LoVo (cell line): ENCODE measurements around the gene ARVCF.

Experiments used
- DNase-seq: peaks from one replicate; pipeline ENCODE4 v3.0.0-alpha.2; 2016; ENCODE audit warnings: low spot score

Gene ARVCF

DNA sequence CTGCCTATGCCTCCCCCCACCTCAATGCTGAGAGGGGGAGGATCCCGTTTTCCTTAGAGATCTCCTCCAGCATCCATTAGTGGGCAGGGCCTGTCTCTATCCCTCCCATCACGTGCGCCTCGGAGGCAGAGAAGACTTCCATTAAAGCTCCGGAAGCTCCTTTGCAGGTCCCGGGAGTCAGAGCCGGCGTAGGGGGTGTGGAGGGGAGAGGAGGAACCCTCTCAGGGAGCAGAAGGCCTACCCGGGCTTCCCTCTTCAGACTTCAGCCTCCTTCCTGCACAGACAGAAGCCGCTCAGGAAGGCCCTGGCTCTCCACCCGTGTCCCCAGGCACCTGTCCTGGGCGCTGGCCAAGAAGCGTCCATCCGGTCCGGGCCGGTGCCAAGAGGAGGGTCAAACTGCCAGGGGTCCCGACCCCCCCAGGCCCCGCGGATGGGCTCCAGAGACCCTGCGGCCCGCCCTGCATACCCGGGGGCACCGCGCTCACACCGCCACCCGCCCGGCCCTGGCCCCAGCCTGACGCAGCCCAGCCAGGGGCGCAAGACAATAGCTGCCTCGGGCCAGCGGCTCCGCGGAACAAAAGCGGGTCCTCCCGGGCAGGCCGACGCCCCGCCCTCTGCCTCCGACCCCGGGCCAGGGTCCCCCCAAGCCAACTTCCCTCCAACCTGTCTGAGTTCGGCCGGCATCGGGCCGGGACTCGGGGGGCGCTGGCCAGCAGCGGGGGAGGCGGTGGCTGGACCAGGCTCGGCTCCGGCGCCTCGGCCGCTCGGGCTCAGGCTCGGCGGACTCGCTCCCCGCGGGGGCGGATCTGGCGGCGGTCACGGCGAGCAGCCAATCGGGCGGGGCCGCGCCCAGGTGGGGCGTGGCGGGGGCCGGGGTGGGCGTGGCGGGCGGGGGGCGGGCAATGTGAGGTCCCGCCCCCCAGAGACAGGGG is 29.9 kb downstream of the ARVCF start:
- peak; percentile 69 for DNase-seq

DNA sequence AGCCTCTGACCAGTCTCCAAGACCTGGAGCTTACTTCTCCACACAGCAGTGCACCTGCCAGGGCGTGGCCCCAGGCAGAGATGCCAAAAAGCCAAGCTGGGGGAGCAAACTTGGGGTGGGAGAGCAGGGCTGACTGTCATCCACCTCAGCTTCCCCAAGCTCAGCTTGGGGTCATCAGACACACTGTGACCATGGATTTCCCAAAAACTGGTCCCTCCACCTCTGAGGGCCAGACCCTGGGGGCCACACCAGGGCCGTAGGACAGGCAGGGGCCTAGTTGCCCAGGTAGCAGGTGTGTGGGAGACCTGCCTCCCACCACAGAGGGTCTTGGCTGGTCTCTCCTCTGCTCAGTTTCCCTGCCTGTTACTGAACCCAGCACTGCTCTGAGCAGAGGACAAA is 30.6 kb downstream of the ARVCF start:
- no peak for DNase-seq

DNA sequence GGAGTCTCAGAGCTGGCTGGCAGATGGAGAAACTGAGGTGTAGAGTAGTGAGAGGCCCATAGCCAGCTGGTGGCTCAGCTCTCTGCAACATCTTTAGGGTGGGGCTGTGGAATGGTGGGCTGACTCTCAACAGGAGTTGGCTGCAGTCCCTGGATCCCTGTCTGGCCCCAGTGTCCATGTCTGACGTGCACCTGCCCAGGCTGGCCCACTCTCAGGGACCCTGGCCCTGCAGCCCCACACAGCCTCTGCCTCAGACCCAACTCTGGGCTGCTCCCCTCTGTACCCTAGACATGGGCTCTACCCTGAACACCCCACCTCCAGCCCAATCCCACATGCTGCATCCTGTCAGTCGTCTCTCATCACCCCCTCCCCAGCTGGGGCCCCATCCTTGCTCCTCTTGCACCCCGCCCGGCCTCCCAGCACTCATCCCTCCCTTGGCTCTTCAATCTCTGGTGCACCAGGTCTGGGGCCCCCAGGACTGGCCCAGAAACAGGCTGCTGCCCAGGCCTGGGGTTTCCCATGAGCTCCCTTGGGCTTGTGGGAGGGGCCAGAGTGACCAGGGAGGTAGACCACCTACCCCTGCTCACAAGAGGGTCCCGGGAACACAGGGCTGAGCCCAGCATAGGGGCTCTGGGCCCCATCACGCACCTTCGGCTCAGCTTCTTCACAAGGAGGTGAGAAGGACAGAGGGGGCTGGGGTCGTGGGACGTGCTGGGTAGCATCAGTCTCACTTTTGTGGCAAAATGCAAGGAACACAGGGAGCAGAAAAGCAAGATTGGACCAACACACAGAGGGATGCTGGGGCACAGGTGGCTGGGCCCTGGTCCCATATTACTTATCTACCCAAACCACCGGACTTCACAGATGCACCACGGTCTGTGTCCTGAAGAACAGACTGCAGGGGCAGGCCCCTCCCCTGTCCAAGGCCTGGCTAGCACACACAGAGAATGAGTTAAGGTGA is 31.5 kb downstream of the ARVCF start:
- no peak for DNase-seq

DNA sequence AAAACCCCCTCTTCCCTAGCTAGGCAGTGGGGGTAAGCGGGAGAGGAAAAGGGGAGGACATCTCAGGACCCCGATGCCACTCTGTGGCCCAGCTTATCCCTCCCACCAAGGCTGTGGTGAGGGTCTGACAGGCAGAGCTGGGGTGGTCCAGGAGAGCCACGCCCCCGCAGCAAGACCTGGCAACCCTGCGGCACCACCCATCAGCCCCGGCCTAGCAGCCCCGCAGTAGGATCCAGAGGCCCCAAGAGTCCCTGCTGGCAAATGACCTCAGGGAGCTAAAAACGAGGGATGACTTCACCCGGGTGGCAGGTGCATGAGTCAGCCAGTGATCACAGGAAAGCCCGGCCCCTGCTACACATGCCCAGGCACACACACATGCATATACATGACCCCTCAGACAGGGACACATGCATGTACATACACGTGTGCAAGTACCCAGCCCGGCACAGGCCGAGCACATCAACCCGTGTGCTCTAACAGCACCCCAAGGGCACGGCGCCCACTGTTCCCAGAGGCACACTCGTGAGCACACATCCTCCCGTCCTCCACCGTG is 32.3 kb downstream of the ARVCF start:
- peak; percentile 53 for DNase-seq

DNA sequence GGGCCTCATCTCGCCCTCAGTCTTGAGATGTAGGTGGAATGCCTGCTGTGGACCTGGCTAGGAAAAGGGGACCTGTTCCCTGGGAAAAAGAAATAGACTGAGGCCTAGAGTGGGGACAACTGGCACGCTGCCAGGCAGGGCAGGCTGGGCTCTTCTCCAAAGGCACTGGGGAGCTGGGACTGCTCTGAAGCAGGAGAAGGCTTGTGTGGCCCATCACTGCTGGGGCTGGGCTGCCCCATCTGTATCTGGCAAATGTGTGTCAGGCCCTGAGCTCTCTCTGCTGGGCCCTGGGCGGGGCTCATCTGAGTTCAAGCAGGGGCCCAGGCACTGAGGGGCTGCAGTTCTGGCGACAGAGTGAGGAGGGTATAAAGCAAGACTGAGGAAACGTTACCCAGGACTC is 32.9 kb downstream of the ARVCF start:
- no peak for DNase-seq

DNA sequence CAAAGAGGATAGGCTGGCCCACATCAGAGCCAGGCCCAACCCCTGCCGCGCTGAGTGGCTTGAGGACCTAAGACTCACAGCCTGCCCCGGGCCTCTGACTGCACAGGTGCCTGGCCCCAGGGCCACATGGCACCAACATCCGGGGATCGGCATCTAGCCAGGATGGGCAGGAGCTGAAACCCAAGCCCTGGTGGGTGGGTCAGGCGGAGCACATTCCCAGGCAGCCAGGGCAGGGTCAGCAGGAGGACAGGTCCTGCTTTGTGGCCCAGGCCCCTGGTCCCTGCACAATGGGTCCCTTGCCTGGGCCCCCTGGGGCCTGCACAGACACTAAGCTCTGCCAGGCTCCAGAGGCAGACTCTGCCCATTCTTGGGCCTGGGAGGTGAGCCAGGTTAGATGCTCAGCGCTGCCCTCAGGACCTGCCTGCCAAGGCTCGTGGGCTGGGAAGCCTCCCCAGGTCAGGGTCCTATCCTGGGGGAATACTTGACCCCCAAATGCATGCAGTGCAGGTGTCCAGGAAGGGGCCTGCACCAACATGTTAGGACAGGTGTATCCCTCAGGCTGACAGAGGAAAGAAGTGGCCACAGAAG is 33.5 kb downstream of the ARVCF start:
- no peak for DNase-seq

DNA sequence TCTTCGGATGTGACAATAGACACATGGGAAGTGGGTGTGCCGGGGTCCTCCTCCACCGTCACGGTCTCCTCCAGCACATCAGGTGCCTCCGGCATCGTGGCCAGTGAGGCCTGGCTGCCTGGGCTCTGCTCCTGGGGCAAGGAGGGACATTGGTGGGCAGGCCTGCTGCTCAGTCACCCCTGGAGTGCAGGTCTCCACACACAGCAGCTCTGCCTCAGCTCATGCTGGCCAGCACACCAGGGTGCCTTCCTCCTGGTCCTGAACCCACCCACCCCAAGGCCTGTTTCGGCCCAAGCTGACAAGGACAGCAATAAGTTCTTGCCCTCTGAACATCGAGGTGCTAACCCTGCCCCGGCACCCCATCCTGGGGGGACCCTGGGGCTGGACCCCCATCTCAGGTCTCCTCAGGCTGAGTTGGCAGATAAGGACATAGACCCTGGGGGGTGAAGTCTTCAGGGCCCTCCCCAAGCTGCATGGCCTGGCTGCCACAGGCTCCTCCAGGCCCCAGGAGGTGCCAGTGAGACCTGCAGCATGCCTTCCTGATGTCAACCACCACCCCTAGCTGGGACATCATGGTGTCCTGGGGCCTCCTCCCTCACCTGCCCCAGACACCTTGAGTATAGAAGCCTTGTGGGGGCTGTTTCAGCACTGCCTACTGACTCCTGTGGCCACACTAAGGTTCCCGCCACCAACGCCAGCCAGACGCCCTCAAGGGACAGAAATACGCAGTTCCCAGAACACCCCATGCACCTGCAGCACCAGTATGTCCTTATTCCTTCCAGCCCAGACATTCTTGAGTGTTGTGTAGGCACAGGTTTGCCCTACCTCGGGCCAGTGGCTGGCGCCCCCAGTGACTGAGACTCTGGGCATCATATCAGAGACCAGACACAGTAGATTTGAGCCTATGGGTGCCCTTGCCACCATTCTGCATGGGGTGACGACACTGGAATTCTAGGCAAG is 34.4 kb downstream of the ARVCF start:
- no peak for DNase-seq

DNA sequence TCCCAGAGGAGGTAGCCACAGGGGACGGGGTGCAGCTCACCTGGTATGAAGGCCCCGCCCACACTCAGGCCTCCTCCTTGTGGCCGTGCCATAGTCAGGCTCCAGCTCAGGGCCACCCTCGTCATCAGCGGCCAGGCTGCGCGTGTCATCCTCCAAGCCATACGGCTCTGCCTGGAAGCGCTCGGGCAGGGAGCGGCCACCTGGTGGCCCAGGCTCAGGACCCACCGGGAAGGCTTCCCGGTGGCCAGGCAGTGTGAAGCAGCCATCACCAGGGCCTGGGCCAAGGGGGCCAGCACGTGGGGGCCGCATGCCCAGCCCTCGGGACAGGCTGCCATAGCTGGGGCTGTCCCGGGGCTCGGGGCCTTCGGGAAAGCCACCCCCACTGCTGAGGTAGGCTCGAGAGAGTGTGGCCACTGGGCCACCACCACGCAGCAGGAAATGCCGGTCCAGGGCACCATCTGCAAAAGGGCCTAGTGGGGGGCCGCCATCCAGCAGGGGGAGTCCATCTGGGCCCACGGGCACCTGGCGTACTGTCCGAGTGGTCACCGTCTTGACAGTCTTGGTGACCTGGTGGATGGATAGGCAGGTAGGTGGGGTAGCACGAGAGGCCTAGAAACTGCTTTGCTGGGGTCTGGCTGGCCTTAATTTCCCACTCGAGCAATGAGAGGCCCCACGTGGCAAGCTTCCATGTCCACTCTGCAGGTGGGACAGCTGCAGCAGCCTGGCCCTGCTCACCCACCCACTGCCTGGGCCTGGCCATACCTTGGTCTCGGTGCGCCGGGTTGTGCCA is 35.3 kb downstream of the ARVCF start:
- DNase-seq, result no peak

DNA sequence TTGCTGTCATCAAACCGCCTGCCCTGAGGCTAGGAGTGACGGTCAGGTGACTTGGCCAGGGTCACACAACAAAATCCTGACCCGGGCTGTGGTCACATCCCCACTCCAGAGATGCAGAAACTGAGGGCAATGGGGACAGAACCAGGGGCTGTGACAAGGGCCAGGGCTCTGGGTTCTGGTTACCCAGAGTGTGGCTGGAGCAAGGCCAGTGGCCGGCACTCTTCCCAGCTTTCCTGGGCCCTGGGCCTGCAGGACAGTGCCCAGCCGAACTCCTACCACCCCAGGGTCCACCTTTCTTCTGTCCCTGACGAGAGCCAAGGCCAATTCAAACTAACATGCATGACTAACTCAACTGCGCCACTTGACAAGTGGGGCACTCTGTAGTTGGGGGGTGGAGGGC is 35.9 kb downstream of the ARVCF start:
- no peak for DNase-seq

DNA sequence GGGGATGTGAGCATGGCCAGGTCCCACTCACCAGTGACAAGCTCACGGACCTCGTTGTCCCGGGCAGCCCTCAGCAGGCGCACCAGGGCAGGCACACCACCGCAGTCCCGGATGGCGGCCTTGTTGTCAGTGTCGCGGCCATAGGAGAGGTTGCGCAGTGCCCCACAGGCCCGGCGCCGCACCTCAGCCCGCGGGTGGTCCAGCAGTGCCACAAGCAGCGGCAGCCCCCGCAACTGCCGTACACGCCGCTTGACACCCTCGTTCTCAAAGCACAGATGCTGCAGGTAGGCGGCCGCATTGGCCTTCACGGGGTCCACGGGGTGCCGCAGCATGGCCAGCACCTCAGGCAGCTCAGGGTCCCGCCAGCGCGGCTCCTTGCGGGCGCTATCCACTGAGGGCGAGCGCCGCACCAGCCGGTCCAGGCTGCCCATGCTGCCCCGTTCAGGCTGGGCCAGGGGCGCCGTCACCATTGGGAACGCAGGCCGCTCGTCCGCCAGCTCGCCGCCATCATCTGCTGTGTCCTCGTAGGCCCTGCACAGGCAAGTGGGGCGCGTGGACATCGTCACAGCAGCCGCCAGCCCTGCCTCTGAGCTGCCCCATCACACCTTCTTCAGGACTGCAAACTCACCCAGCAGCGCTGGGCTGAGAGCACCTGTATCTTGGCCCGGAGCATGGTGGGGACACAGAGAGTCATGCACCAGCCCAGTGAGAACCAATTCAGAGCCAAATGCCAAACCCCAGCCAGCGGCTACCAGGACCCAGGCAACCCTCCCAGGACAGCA is 36.7 kb downstream of the ARVCF start:
- no peak for DNase-seq

DNA sequence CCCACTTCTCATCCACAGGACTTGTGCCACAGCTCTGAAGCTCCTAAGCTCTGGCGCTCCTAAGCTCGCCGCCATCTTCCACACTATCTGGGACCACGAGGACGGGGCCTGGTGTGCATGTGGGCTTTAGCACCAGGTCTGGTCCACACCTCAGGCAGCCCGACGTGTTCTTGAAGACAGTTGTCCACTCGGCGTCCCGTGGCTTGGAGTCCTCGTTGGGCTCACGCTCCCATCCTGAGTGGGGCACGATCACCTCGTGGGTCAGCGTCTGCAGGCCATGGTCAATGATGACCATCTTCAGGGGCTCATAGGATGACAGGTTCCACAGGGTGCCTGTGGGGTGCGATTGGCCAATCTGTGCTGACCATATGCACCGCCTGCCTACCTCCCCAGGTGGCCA is 37.9 kb downstream of the ARVCF start:
- DNase-seq, result no peak

DNA sequence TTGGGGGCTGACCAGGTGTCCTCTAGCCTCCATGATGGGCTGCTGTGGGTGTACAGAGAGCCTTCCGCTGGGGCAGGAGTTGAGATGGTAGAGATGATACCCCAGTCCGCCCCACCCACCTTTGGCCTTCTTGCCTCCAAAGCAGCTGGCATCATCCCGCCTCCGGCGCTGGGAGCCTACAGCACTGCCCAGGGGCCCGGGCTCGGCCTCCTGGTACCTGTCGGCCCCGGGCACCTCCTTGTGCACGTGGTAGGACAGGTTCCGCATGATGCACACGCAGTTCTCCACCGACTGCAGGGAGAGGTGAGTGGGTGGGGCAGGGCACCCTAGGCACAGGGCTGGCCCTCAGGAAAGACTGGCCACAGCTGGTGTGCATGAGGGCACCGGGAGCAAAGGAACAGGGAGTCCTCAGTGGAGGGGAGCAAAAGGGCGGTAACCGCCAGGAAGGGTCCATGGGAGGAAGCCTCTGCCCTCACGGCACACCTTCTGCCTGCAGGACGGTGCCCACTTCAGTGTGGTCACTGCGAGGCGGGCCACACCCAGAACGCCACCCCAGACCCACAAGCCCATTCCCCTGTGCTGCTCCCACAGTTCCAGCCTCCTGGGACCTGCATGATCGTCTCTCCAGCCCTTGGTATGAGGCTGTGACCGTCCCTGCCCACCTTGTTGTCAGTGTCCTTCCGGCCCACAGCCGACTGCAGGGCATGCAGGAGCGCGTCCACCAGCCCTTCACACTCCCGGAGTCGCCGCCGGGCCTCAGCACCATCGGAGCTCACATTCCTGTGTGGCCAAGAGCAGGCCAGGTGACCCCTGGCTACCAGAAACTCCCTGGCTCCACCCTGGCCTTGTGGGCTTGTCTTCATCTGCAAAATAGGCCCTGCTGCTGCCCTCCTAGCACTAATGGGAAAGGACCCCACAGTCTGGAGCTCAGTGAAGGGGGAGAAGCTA is 39.1 kb downstream of the ARVCF start:
- DNase-seq, result no peak

DNA sequence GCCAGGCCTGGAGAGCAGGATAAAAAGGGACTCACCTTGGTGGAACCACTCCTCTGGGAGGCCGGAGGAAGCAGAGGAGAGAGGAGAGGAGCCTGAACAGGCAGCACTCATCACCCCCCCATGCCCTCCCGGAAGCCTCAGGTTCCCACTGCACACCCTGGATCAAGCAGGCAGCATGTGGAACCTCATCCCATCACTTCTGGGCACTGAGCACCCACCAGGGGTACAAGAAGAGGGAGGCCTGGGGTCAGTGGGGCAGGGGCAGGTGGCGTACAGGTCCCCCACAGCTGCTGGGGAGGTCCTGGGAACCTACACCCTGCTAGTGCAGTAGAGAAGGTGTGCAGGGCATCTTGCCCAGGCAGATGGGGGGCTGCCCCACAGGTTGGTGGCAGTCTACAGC is 40.0 kb downstream of the ARVCF start:
- no peak for DNase-seq

DNA sequence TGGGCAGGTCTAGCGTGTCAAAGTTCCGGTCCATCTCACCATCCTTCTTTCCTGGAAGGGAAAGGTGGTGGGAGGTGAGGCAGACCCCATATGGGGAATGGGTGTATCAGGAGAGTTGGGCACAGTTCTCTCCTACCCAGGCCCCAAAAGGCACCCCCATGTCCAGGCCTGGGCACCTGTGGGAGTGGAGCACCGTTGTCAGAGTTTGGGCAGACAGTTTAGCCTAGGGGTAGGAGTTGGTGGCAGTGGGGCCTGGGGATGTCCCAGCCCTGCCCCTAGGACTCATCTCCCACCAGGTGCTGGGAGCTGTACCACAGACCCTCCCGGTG is 41.0 kb downstream of the ARVCF start:
- DNase-seq, result no peak

DNA sequence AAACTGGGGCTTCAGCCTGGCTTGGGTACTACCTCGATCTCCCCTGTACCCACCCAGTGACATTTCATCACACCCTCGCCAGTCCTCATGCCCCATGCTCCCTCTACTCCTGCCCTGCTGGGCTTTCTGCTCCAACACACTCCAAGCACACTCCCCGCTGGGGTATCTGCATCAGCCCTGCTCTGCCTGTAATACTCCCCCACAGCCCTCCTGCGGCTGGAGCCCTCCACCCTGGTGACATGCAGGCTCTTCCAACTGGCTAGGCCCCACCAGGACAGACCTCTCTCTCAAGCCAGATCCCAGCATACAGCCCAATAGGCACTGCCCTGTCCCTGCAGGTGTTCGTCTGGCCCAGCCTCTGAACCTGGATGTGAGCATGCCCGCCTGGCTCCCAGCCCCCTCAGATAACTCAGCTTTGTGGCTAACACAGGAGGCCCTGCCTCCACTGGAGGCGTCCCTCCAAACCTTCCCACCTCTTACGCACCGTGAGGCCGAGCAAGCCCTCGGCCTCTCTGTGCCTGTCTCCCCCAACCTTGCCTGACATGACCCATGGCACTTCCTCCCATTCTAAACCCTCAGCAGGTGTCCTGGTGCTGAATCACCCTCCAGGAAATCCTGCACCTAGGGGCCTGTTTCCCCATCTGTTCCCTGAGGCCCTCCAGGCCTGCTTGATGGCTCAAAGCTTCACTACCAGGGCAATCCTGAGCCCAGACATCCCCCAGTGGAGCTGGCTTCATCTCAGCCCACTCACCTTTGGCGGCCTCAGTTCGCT is 41.5 kb downstream of the ARVCF start:
- no peak for DNase-seq

DNA sequence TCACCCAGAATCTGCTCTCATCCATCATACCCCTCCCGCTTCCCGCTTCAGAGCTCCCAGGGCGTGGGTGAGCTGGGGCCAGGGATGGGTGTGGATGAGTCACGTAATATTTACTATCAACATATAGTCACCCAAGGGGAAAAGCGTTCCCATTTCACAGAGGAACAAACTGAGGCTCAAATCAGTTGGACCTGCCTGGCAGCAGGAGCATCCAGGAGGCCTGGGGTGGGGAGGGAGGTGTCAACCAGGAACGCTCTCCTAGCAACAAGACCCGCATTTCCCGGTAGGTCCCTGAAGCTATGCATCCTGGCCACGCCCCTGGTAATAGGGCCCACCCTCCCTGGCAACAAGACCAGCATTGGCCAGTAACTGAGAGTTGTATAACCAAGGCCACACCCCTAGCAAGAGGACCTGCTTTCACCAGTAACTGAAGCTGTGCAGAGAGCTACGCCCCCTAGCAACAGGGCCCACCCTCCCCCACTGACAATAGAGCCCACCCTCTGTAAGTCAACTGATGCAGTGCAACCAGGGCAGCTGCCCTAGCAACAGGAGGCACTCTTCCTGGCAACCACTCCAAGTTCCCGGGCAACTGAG is 42.3 kb downstream of the ARVCF start:
- no peak for DNase-seq

DNA sequence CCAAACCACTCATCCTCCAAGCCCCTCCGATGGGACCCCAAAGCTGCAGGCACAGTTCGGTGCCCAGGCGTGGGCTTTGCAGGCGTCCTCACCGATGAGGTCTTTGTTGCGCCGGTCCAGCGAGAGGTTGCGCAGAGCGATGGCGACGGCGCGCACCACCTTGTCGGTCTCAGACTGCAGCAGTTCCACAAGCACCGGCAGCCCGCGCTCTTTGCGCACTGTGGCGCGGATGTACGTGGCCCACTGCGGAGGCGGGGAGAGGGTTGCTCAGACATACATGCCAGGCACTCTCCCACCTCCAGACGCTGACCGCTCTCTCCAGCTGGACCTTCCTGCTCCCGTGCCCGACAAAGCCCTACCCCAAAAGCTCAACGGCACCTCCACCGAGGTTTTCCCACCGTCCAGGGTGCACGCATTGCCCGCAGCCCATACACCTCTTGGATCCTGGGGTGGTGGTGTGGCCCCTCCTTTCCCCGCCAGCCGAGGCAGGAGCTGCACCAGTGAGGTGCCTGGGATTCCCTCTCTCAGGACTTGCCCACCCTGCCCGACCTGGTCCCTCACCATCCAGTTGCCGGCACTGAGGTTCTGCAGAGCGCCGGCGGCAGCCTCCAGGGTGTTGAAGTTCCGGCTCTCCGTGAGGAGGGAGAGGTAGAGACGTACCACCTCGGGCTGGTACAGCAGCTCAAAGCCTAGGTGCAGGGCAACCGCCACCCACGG is 42.9 kb downstream of the ARVCF start:
- no peak for DNase-seq
